CD14-positive monocyte (primary cell): ENCODE data around the gene NELL1. TPM values are rescaled to one million over a fixed set of nuclear protein-coding genes. Genes with fewer than 3 reads are reported as not detected.

Source experiments
- DNase-seq, 3 donors: peaks; one replicate each; pipeline ENCODE4 v3.0.0-alpha.2; 2011 to 2022
- H2AFZ ChIP-seq: 2 replicates; pipeline ENCODE4 v1.6.0; 2012; ENCODE audit warnings: mild to moderate bottlenecking, low read depth, low read length, inconsistent platforms; ENCODE audit not compliant: insufficient read depth, poor library complexity, severe bottlenecking
- H3K27ac ChIP-seq, 2 donors: 1 replicate in 1 of 2; 2 replicates in 1 of 2; pipeline ENCODE4 v1.5.1; 2012 to 2013; ENCODE audit warnings: low read length in 2 of 2, control low read depth in 1 of 2, inconsistent platforms in 1 of 2, low read depth in 1 of 2, mild to moderate bottlenecking in 1 of 2
- H3K27me3 ChIP-seq, 2 donors: one replicate each; pipeline versions ENCODE4 v1.6.0 to v1.6.1; 2011 to 2013; ENCODE audit warnings: low read length in 2 of 2; ENCODE audit not compliant: control insufficient read depth in 2 of 2, insufficient read depth in 2 of 2
- H3K36me3 ChIP-seq, 2 donors: replicated peaks in 1 of 2; 1 replicate in 1 of 2; 2 replicates in 1 of 2; pipeline versions ENCODE4 v1.5.1 to v1.6.1; 2012 to 2013; ENCODE audit warnings: low read length in 2 of 2, control low read depth in 1 of 2, inconsistent platforms in 1 of 2, mild to moderate bottlenecking in 1 of 2; ENCODE audit not compliant: insufficient read depth in 2 of 2, control insufficient read depth in 1 of 2
- H3K4me1 ChIP-seq, 2 donors: 1 replicate in 1 of 2; 2 replicates in 1 of 2; pipeline versions ENCODE4 v1.5.1 to v1.6.1; 2012 to 2013; ENCODE audit warnings: low read length in 2 of 2, control low read depth in 1 of 2, inconsistent platforms in 1 of 2, mild to moderate bottlenecking in 1 of 2, moderate library complexity in 1 of 2; ENCODE audit not compliant: insufficient read depth in 2 of 2, control insufficient read depth in 1 of 2
- H3K4me2 ChIP-seq: replicated peaks from 2 replicates; pipeline ENCODE3; 2012; ENCODE audit warnings: low read length, moderate library complexity, mild to moderate bottlenecking; ENCODE audit not compliant: poor library complexity, severe bottlenecking; ENCODE audit errors: extremely low read depth
- H3K4me3 ChIP-seq, 3 experiments: fragments of 200-600 bp in 1 of 3; sonication (generic) in 1 of 3; replicated peaks in 1 of 3; 1 replicate in 2 of 3; 2 replicates in 1 of 3; pipeline ENCODE4 v1.5.1; 2011 to 2013; ENCODE audit warnings: low read length in 3 of 3, mild to moderate bottlenecking in 3 of 3, control low read depth in 2 of 3, low read depth in 2 of 3, inconsistent platforms in 1 of 3, moderate library complexity in 1 of 3
- H3K79me2 ChIP-seq: 2 replicates; pipeline ENCODE4 v1.6.0; 2012; ENCODE audit warnings: mild to moderate bottlenecking, control low read depth, inconsistent platforms, low read length, moderate library complexity; ENCODE audit not compliant: insufficient read depth
- H3K9ac ChIP-seq: 2 replicates; pipeline ENCODE4 v1.6.0; 2017; ENCODE audit warnings: low read length, mild to moderate bottlenecking; ENCODE audit not compliant: insufficient read depth, poor library complexity, severe bottlenecking
- H3K9me3 ChIP-seq, 2 donors: replicated peaks in 1 of 2; 1 replicate in 1 of 2; 2 replicates in 1 of 2; pipeline versions ENCODE4 v1.5.1 to v1.6.1; 2012 to 2013; ENCODE audit warnings: low read length in 2 of 2, control low read depth in 1 of 2; ENCODE audit not compliant: control insufficient read depth in 1 of 2, insufficient read depth in 1 of 2
- H4K20me1 ChIP-seq: 2 replicates; pipeline ENCODE4 v1.6.0; 2012; ENCODE audit warnings: mild to moderate bottlenecking, low read length, control low read depth, moderate library complexity; ENCODE audit not compliant: insufficient read depth
- H3K27ac Mint-ChIP-seq, 7 donors: one replicate each; pipeline ENCODE4 v1.8.0; 2020; ENCODE audit warnings: mild to moderate bottlenecking in 7 of 7, mixed read lengths in 7 of 7, moderate library complexity in 6 of 7, inconsistent platforms in 2 of 7
- H3K27me3 Mint-ChIP-seq, 3 donors: one replicate each; pipeline ENCODE4 v1.8.0; 2021 to 2022; ENCODE audit warnings: low read depth in 3 of 3, mild to moderate bottlenecking in 3 of 3, mixed read lengths in 3 of 3, moderate library complexity in 3 of 3, inconsistent platforms in 1 of 3
- H3K36me3 Mint-ChIP-seq, 2 donors: one replicate each; pipeline ENCODE4 v1.8.0; 2020; ENCODE audit warnings: mixed read lengths in 2 of 2, inconsistent platforms in 1 of 2, mild to moderate bottlenecking in 1 of 2
- H3K4me1 Mint-ChIP-seq: one replicate; pipeline ENCODE4 v1.8.0; 2020; ENCODE audit warnings: mild to moderate bottlenecking, mixed read lengths
- H3K4me3 Mint-ChIP-seq, 2 donors: one replicate each; pipeline ENCODE4 v1.8.0; 2020; ENCODE audit warnings: mild to moderate bottlenecking in 2 of 2, mixed read lengths in 2 of 2, moderate library complexity in 1 of 2
- H3K9me3 Mint-ChIP-seq, 7 donors: one replicate each; pipeline ENCODE4 v1.8.0; 2020 to 2022; ENCODE audit warnings: mixed read lengths in 7 of 7, mild to moderate bottlenecking in 6 of 7, moderate library complexity in 6 of 7, inconsistent platforms in 2 of 7
- CTCF ChIP-seq: fragments of 200-600 bp; IDR thresholded peaks from one replicate; pipeline ENCODE4 v1.8.0; 2022; ENCODE audit warnings: antibody characterized with exemption, mild to moderate bottlenecking
- WGBS: methylation state at CpG from one replicate; pipeline ENCODE4 v1.1.5; 2013; ENCODE audit warnings: missing lambda C conversion rate; ENCODE audit not compliant: insufficient coverage; 5-methylcytosine and 5-hydroxymethylcytosine counted together
- intact Hi-C, 2 donors: fragments of 100-400 bp; cut with micrococcal nuclease; formaldehyde crosslinking; loops; one replicate each; pipeline versions ENCODE4 v1.15.0 to v1.15.1; 2023
- polyA plus RNA-seq, 3 donors: library from polyadenylated mRNA; depleted of rRNA in 1 of 3; unstranded in 2 of 3; stranded (reverse) in 1 of 3; fragments of 300-500 nt in 2 of 3; fragments of >200 nt in 1 of 3; fragmentation: Illumina TruSeq in 2 of 3; gene quantifications; 1 replicate in 2 of 3; 2 replicates in 1 of 3; pipeline ENCODE4 v1.2.3, GENCODE V29; 2012 to 2021

The NELL1 gene
- polyA plus RNA-seq, 3 donors: not detected

- H3K36me3 Mint-ChIP-seq: no peaks in the 10 kb centered on the region
- H3K9ac ChIP-seq: no peak overlapping the region
- no peak for TF ChIP-seq CTCF
- peaks cover 0 to 1% (median 0%) of the 10 kb centered on the region in 7 donors for H3K9me3 Mint-ChIP-seq
- no peaks in the 10 kb centered on the region for H3K27me3 Mint-ChIP-seq
- no peaks in the 10 kb centered on the region for H3K4me1 ChIP-seq
- WGBS: no CpG with 5 or more reads among the region's 4 CpGs
- H3K4me3 ChIP-seq: no peak overlapping the region
- H3K36me3 ChIP-seq: no peaks in the 10 kb centered on the region
- H3K9me3 ChIP-seq: no peaks in the 10 kb centered on the region
- H3K4me1 Mint-ChIP-seq: no peaks in the 10 kb centered on the region
- no peaks in the 10 kb centered on the region for H3K79me2 ChIP-seq
- H3K27ac ChIP-seq: no peak overlapping the region
- no peak overlapping the region for H3K27ac Mint-ChIP-seq
- H4K20me1 ChIP-seq: no peaks in the 10 kb centered on the region
- no peak overlapping the region for H3K4me2 ChIP-seq
- no peak overlapping the region for H2AFZ ChIP-seq
- DNase-seq: no peak
- no peak overlapping the region for H3K4me3 Mint-ChIP-seq
- intact Hi-C loops: no loop called here
- H3K27me3 ChIP-seq: no peaks in the 10 kb centered on the region
Measured at GRCh38 chr11:21307874-21308273, 638.5 kb downstream of the NELL1 start.

GRCh38 chr11:21316591-21316990 lies 647.2 kb downstream of the NELL1 start:
- Mint-ChIP-seq H3K27ac (no peak overlapping the region), H3K4me1 (no peaks in the 10 kb centered on the region), H3K36me3 (no peaks in the 10 kb centered on the region), H3K9me3 (peaks cover 0 to 2% (median 0%) of the 10 kb centered on the region in 7 donors), H3K4me3 (no peak overlapping the region), H3K27me3 (no peaks in the 10 kb centered on the region)
- Histone ChIP-seq H3K9ac (no peak overlapping the region), H3K9me3 (no peaks in the 10 kb centered on the region), H3K36me3 (no peaks in the 10 kb centered on the region), H3K27ac (no peak overlapping the region), H2AFZ (no peak overlapping the region), H4K20me1 (no peaks in the 10 kb centered on the region), H3K79me2 (no peaks in the 10 kb centered on the region), H3K27me3 (no peaks in the 10 kb centered on the region), H3K4me3 (no peak overlapping the region), H3K4me2 (no peak overlapping the region), H3K4me1 (no peaks in the 10 kb centered on the region)
- no CpG with 5 or more reads among the region's 1 CpG for WGBS
- intact Hi-C loops: no loop called here
- DNase-seq: no peak
- TF ChIP-seq CTCF: no peak
